Activated T-helper 17 cell treated with anti-CD3 and anti-CD28 coated beads, Interleukin-2, amount 50 U/mL, for 72 hours (primary cell): ENCODE measurements around the gene STPG3. TPM values are rescaled to one million over a fixed set of nuclear protein-coding genes. Genes with fewer than 3 reads are reported as not detected.

Source experiments
- ATAC-seq: fragments of 150-1000 bp; cut with Tn5 transposase; replicated peaks from 2 replicates; pipeline ENCODE4 v1.10.0; 2021; ENCODE audit warnings: mild to moderate bottlenecking, moderate library complexity
- H3K27ac Mint-ChIP-seq: one replicate; pipeline ENCODE4 v1.8.0; 2022; ENCODE audit warnings: mixed read lengths
- H3K27me3 Mint-ChIP-seq: one replicate; pipeline ENCODE4 v1.8.0; 2022; ENCODE audit warnings: mixed read lengths
- H3K36me3 Mint-ChIP-seq: one replicate; pipeline ENCODE4 v1.8.0; 2022; ENCODE audit warnings: low read depth, mild to moderate bottlenecking, mixed read lengths
- H3K4me1 Mint-ChIP-seq: one replicate; pipeline ENCODE4 v1.8.0; 2022; ENCODE audit warnings: mixed read lengths
- H3K4me3 Mint-ChIP-seq: one replicate; pipeline ENCODE4 v1.8.0; 2022; ENCODE audit warnings: mild to moderate bottlenecking, mixed read lengths
- H3K9me3 Mint-ChIP-seq: one replicate; pipeline ENCODE4 v1.8.0; 2022; ENCODE audit warnings: mixed read lengths
- total RNA-seq, 2 donors: library from RNA; stranded (reverse); gene quantifications; one replicate each; pipeline ENCODE4 v1.2.3, GENCODE V29; 2022

STPG3 gene
- total RNA-seq, 2 donors from 2014 or later: not detected

DNA sequence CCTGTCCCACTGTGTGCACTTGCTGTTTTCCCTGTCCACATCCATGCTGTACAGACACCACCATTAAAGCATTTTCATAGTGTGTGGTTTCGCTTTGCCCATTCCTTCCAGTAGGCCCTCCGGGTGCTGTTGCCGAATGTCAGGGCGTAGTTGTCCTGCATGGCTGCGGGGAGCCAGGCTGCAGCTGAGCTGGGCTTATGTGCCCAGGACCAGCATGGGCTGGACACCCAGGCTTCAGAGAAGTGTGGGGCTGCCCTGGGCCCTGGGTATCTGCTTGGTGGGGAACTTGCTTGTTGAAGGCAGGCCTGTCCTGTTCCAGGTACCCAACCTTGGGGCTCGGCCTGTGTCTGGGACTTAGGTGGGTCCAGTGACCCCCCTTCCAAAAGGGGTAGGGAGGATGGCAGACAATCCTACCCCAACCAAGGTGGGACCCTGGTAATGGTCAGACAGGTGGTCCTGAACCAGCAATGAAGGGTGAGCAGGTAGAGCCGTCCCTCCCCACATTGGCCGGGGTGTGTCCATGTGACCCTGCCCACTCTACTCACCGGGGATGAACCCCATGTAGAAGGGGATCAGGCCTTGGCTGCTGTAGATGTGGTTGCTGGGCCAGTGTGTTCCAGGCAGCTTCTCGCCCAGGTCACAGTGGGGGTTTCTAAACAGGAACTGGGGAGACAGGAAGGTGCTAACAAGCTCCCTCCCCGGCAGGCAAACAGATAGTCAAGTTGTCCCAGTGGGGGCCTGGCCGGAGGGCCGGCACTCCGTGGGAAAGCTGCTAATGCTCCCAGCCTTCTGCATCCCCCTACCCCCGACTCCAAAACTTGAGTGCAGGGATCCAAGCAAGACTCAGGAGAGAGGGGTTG is 7.2 kb upstream of the STPG3 start:
- H3K4me1 Mint-ChIP-seq: peaks cover 5% of the 10 kb centered on the region
- H3K36me3 Mint-ChIP-seq: peaks cover 34% of the 10 kb centered on the region
- H3K4me3 Mint-ChIP-seq: peak overlapping the region; percentile 4
- no peaks in the 10 kb centered on the region for H3K9me3 Mint-ChIP-seq
- no peak overlapping the region for H3K27ac Mint-ChIP-seq
- ATAC-seq: no peak
- no peaks in the 10 kb centered on the region for H3K27me3 Mint-ChIP-seq

GRCh38 chr9:137244486-137245449 is 6.3 kb upstream of the STPG3 start:
- Mint-ChIP-seq H3K9me3 (no peaks in the 10 kb centered on the region), H3K4me1 (peaks cover 5% of the 10 kb centered on the region), H3K4me3 (no peak overlapping the region), H3K27me3 (no peaks in the 10 kb centered on the region), H3K27ac (no peak overlapping the region), H3K36me3 (peaks cover 34% of the 10 kb centered on the region)
- ATAC-seq: no peak

DNA sequence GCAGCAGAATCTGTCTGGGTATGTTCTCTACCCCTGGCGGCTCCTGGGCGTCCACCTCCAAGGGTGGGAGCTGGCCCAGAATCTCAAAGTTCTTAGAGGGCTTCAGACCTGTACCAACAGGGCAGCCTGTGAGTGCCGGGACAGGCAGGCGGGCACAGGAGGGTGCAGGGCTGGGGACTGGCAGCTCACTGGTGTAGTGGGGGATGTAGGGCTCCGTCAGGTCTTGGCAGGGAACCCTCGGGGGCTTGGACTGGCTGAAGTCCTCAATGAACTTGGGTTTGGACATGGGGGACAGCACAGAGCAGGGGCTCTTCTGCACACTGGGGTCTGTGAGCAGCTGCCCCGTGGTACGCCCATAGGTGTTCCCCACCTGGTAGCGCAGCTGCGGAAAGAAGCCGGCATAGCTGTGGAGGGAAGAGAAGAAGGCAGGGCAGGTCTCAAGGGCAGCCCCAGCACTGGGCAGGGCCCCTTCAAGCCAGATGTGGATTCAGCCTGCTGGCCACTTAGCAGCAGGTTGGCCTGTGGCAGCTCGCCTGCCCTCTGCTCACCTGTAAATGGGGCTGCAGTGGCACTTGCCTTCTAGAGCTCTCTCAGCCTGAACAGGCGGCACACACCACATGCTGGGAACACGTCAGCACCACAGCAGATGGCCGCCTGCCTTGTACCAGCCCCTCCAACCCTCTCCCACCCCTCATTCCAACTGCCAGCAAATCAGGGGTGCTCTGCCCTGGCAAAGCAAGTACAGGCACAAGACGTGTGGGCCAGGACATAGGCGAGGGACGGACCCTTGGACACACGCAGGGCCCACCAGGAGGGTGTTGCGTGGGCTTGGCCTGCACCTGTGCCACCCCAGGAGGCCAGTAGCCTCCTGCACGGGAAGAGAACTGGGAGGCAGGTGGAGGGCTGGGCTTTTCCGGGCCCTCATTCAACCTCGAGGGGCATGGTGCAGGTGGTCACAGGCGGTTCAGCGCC is 5.3 kb upstream of the STPG3 start:
- H3K36me3 Mint-ChIP-seq: peaks cover 33% of the 10 kb centered on the region
- no peaks in the 10 kb centered on the region for H3K27me3 Mint-ChIP-seq
- H3K27ac Mint-ChIP-seq: no peak overlapping the region
- no peak for ATAC-seq
- H3K4me3 Mint-ChIP-seq: no peak overlapping the region
- no peaks in the 10 kb centered on the region for H3K9me3 Mint-ChIP-seq
- peaks cover 5% of the 10 kb centered on the region for H3K4me1 Mint-ChIP-seq

DNA sequence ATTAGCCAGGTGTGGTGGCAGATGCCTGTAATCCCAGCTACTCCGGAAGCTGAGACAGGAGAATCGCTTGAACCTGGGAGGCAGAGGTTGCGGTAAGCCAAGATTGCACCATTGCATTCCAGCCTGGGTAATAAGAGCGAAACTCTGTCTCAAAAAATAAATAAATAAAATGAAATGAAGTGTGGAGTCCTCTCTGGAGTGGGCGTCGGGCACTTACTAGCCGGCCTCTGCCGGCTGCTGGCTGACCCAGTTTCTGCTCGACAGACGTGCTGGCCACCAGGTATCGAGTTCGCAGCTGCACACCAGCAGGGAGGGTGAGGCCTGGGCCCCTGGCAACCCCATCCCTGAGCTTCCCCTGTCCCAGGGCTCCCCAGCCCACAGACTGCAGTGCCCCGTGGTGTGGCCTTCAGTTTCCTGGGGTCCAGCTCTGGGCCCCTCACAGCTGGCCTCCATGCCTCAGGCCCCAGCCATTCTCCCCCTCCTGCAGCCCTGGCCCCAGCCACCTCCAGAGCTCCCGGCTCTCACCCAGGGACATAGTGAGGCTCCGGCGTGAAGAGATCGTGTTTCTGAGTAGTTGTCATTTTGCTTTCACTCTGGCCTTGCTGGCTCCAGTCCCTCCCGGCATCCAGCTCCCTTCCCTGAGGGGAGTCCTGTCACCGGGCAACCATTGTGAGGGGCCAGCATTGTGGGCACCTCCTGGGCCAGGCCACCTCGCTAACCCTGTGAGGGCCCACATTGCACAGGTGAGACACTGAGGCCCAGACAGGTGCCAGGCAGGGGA is 3.8 kb upstream of the STPG3 start:
- H3K4me3 Mint-ChIP-seq: no peak overlapping the region
- no peak for ATAC-seq
- H3K4me1 Mint-ChIP-seq: no peaks in the 10 kb centered on the region
- H3K27ac Mint-ChIP-seq: no peak overlapping the region
- H3K27me3 Mint-ChIP-seq: no peaks in the 10 kb centered on the region
- no peaks in the 10 kb centered on the region for H3K9me3 Mint-ChIP-seq
- H3K36me3 Mint-ChIP-seq: peaks cover 21% of the 10 kb centered on the region

DNA sequence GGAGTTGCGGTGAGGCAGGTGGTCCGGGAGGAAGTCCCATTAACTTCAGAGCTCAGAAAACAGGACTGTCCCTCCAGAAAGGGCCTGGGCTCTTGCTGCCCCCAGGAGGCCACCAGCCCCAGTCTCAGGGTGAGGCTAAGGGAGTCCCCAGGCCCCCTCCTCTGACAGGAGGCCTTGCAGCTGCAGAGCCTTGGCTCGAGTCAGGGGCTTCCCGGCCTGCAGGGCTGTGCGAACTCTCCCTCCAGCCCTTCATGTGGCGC is 3.2 kb upstream of the STPG3 start:
- no peaks in the 10 kb centered on the region for H3K4me1 Mint-ChIP-seq
- peaks cover 16% of the 10 kb centered on the region for H3K36me3 Mint-ChIP-seq
- no peak for ATAC-seq
- H3K27ac Mint-ChIP-seq: no peak overlapping the region
- H3K27me3 Mint-ChIP-seq: no peaks in the 10 kb centered on the region
- H3K4me3 Mint-ChIP-seq: no peak overlapping the region
- no peaks in the 10 kb centered on the region for H3K9me3 Mint-ChIP-seq

DNA sequence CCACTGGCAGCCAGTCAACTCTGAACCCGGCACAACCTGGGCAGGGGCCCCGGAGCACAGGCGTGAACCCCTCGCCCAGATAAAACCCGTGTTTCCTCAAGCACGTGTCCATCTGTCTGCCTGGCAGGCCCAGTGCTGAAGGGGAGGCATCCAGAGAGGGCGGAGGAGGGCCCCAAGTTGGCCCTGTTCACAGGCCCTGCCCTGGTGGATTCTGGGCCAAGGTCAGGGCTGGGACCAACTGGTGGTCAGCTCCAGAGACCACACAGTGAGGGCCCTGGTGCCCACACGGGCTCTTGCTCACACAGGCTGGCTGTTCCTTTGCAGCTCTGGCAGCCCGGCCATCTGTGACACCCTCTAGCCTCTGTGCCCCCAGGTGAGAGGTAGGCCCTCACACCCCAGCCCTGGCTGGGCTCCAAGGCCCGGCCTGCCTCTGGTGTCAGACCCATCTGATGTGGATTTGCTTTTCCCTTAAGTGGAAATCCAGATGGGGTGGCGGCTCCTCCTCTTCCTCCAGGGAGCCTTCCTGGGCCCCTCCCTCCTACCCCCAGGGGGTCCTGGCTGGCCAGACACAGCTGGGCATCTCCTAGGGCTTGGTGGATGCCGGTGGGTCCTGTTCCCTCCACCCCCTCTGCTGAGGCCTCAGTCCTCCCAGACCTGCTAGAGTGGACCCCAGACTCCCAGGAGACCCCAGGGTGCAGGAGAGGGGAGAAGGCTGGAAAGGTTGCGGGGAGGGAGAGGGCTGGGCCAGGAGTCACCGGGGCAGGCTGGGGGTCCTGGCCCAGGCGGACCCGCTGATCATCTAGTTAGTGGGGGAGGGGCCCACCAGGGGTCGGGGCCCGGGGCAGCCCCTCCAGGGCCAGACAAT is 525 bp upstream of the STPG3 start:
- peaks cover 6% of the 10 kb centered on the region for H3K36me3 Mint-ChIP-seq
- H3K4me1 Mint-ChIP-seq: peaks cover 4% of the 10 kb centered on the region
- H3K4me3 Mint-ChIP-seq: no peak overlapping the region
- ATAC-seq: no peak
- H3K27me3 Mint-ChIP-seq: no peaks in the 10 kb centered on the region
- no peaks in the 10 kb centered on the region for H3K9me3 Mint-ChIP-seq
- H3K27ac Mint-ChIP-seq: no peak overlapping the region

DNA sequence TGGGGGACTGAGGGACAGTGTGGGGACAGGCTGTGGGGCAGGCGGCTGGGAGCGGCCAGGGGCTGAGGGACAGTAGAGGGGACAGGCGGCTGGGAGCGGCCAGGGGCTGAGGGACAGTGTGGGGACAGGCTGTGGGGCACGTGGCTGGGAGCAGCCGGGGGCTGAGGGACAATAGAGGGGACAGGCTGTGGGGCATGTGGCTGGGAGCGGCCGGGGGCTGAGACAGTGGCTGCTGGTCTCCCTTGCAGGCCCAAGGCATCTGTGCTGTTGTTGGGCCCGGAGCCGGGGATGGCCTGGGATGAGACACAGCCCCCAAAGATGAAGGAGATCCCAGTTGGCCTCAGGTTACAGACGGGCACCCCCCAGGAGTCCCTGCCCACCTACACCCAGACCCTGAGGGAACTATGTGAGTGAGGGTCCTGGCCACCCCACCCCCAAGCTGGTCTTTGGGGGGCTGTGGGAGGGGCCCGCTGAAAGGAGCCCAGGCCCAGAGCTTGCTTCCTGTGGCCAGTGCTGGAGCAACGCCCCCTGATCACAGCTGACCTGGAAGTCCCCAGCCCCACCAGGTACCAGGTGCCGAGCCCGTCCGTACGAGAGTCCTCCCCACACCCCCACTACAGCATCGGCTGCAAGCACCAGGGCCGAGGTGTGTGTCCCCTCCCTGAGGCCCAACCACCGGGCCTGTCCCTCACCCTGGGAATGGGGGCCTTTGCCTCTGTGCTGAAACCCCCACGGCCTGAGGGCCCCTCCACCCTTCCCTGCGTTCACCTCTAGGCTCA is 593 bp downstream of the STPG3 start:
- H3K27ac Mint-ChIP-seq: no peak overlapping the region
- peaks cover 4% of the 10 kb centered on the region for H3K4me1 Mint-ChIP-seq
- no peaks in the 10 kb centered on the region for H3K27me3 Mint-ChIP-seq
- H3K4me3 Mint-ChIP-seq: no peak overlapping the region
- H3K9me3 Mint-ChIP-seq: no peaks in the 10 kb centered on the region
- ATAC-seq: no peak
- peaks cover 12% of the 10 kb centered on the region for H3K36me3 Mint-ChIP-seq

GRCh38 chr9:137252555-137253506 is 1.7 kb downstream of the STPG3 start:
- peaks cover 4% of the 10 kb centered on the region for H3K4me1 Mint-ChIP-seq
- H3K27ac Mint-ChIP-seq: no peak overlapping the region
- H3K9me3 Mint-ChIP-seq: no peaks in the 10 kb centered on the region
- no peaks in the 10 kb centered on the region for H3K27me3 Mint-ChIP-seq
- peaks cover 24% of the 10 kb centered on the region for H3K36me3 Mint-ChIP-seq
- H3K4me3 Mint-ChIP-seq: no peak overlapping the region
- ATAC-seq: no peak

GRCh38 chr9:137253717-137254623 is 2.9 kb downstream of the STPG3 start:
- Mint-ChIP-seq H3K27me3 (no peaks in the 10 kb centered on the region), H3K4me3 (peak overlapping the region; percentile 85), H3K9me3 (no peaks in the 10 kb centered on the region), H3K4me1 (peaks cover 4% of the 10 kb centered on the region), H3K27ac (peak overlapping the region; percentile 76), H3K36me3 (peaks cover 35% of the 10 kb centered on the region)
- ATAC-seq: no peak

DNA sequence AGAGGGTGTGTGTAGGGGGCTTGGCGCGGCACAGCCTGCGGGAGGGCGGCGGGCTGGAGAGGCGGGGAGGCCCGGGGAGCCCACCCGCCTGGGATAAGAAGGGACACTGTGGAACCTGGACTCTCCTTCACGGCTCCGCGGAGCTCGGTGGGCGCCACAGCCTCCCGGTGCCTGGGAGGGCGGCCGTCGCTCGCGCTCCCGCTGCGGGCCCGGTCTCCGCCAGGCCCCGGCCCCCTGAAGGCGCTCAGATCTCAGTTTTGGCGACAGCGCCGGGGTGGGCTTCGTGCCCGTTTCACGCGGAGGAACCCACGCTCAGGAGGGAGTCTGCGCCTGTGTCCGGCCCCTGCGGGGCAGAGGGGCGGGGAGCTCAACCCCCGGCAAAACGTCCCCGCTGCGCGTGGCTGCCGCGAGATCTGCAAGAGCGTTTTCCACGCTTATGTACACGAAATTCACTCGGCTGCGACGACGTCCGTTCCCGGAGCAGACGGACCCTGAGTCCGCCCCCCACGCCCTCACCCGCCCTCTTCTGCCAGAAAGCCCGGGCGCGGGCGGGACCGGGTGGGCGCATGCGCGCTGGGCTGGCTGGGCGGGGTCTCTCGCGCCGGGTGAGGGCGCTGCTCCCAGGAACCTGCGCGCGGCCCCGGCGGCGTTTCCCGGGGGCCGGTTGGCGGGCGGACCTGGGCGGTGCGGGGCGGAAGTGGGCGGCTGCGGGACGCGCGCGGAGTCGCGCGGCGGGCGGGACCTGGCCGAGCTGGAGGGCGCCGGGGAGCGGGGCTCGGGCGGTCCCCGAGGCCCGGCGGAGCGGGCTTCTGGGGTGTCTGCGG is 3.8 kb downstream of the STPG3 start, which contains the start of gene NELFB:
TSS of gene NELFB (plus strand) at position 704 of the 824 bp plus-strand sequence.
- Mint-ChIP-seq H3K27me3 (no peaks in the 10 kb centered on the region), H3K4me3 (peak within 1 kb of the TSS; percentile 85), H3K4me1 (peaks cover 4% of the 10 kb centered on the region), H3K27ac (peak within 1 kb of the TSS; percentile 76), H3K36me3 (peaks cover 40% of the 10 kb centered on the region), H3K9me3 (no peaks in the 10 kb centered on the region)
- peak; percentile 89 for ATAC-seq
